HG03095 (cell line): ENCODE results near the gene IFITM10.
"Not testable (repeated sequence)": the region's sequence is repeated elsewhere in the genome, so short reads cannot be mapped to it uniquely, and the experiment has no call there.

Source experiments
- ATAC-seq: cut with Tn5 transposase; IDR thresholded peaks from one replicate; pipeline ENCODE4 v1.9.1; 2021; ENCODE audit warnings: moderate library complexity; ENCODE audit not compliant: unreplicated experiment

The IFITM10 gene

DNA sequence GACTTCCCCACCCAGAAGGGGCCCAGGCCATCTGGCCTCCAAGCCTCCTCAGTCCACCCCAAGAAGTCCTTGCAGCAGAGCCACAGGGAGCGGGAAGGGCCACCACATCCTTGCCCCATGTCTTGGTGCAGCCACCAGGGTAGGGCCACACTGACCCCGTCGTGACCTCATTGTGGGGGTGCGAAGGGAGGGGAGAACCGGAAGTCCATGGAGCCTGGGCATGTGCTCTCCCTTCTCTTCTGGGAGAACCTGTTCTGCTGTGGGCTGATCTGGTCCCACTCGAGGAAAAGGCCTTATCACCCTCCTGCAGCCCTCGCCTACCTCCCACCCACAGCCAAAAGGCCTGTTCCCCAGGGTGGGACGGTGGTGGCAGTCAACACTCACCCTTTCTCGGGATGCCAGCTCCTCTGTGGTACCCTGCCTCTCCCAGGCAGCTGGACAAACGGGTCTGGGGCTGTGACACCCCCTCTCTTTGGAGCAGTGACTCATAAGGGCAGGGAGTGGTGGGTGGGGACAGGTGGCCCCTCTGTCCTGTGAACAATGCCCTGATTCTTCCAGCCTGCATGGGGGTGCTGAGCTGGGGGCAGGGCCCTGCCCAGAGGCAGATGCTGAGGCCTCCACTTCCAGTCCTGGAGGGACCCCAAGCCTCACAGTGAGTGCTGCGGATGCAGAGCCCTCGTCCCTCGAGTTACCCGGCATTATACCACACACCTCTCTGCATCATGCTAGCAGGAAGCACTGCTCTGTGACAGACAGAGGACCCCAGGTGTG, 27.9 kb upstream of the IFITM10 start:
- no peak for ATAC-seq

DNA sequence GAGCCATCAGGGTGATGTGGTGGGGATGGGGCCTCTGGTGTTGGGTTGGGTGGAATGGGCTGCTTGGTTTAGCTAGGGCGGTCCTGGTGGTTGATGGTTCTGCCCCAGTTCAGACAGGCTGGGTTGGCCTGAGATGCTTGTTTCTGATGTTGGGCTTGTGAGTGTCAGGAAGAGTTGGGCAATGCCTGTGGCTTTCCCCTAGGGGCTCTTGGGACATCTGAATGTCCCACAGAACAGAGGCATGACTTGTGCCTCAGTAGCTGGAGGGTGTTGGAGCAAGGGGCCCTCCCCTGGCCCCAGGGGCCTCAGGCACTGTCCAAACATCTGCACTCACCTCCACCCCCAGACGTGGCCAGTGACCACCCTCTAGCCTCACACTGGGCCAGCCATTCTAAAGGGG, 27.3 kb upstream of the IFITM10 start:
- ATAC-seq, result no peak

DNA sequence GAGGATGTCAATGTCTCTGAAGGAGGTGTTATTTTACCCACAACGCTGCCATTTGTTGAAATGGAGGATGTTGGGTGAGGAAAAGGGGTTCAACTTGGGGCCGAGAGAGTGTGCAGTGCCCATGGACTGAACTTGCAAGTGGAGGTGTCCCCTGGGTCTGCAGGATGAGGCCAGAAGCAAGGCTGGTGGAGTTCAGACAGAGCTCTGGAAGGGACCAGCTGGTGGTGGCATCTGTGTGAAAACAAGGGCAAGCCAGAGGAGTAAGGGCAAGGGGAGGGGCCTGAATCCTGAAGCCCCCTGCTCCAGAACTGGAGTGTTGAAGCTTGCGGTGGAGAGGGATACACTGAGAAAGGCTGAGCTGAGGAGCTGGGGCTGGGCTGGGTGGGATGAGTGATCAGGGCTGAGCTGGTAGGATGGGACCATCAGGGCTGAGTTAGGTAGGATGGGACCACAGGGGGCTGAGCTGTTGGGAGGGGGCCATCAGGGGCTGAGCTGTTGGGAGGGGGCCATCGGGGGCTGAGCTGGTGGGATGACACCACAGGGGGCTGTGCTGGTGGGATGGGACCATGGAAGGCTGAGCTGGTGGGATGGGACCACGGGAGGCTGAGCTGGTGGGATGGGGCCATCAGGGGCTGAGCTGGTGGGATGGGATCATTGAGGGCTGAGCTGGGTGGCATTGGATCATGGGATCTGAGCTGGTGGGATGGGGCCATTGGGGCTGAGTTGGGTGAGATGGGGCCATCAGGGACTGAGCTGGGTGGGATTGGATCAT, 26.7 kb upstream of the IFITM10 start:
- no peak for ATAC-seq

DNA sequence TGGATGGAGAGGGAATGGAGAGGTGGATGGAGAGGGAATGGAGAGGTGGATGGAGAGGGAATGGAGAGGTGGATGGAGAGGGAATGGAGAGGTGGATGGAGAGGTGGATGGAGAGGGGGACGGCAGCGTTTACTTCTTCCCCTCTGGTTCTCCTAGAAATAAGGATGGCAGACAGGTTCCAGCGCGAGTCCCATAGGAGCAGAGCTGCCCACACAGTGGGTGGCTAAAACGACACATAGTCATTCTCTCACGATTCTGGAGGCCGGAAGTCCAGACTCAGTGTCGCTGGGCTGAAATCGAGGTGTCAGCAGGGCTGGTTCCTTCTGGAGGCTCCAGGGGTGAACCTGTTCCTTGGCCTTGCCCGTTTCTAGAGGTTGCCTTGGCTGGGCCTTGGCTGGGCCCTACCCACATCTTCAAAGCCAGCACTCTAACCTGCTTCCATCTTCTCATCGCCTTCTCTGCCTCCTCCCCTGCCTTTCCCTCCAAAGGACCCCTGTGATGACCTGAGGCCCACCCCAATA, 26.0 kb upstream of the IFITM10 start:
- no peak for ATAC-seq

DNA sequence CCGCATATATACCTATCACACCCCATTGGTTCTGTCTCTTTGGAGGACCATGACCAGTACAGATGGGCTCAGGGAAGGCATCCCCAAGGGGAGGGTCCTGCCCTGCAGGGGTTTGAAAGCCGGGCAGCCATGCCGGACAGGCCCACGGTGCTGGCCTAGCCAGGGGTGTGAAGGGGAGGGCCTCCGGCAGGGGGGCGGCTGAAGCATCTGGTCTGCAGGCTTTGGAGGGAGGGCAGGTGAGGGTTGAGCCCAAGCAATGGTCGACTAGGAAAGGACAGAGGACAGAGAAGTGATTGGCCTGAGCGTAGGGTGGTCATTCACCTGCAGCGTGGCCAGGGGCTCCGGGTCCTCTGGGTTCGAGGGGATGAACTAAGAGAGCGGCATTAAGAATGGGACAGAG, 24.5 kb upstream of the IFITM10 start:
- no peak for ATAC-seq

DNA sequence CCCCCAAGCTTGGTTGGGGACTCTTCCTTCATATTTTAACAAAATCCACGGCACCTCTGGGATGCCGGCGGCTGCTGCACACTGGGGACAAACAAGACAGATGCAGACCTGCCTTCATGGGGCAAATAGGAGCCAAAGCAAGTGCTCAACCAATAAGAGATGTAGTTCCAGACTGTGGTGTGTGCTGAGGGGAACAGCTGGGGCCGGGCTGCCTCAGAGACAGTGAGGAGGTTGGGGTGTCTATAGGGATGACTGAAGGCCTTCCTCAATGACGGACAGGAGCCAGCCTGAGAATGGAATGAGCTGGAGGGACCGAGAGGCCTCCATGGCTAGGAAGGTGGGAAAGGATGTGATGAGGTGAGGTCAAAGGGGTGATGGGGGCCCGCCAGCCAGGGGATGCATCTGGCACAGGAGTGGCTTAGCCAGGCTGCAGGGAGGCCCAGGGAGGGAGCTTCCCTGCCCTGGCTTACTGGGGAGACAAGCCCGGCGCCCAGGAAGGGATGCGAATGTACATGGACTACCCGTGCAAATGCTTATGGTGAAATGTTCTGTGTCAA, 23.7 kb upstream of the IFITM10 start:
- ATAC-seq, result no peak

DNA sequence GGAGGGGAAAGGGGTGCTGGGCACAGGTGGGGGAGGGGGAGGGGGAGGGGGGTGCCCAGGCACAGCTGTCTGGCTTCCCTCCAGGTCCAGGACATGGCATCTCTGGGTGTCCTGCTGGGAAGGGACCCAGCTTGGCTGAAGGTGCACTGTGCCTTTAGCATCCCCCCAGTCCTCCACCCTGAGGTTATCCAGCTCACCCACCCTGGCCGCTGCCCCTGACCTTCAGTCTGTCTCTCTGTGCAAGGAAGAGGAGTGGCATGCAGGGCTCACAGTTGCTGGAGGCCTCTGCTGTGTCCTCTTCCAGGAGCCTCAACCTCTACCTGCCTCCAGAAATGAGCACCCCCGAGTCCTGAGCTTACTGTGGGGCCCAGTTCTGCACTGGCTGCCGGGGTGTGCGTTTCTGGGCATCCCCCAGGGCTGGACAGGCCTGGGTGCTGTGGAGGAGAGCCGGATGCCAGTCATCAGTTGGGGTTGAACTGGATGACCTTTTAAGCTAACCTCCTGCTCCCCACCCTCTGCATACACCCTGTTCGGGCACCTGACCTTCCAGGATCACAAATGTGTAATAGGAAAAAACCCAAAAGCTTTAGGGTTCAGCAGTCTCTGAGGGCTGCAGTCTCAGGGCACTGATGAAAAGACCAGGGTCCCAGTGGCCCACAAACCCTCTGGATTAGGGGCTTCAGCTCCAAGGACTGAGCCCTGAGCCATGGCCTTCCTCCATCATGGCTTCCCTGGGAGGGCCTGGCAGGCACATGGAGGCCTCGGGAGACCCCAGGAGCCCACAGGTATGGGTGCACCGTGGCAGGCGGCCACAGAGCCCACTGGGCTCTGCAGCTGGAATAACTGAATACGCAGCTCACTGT, 23.0 kb upstream of the IFITM10 start:
- ATAC-seq, result no peak

DNA sequence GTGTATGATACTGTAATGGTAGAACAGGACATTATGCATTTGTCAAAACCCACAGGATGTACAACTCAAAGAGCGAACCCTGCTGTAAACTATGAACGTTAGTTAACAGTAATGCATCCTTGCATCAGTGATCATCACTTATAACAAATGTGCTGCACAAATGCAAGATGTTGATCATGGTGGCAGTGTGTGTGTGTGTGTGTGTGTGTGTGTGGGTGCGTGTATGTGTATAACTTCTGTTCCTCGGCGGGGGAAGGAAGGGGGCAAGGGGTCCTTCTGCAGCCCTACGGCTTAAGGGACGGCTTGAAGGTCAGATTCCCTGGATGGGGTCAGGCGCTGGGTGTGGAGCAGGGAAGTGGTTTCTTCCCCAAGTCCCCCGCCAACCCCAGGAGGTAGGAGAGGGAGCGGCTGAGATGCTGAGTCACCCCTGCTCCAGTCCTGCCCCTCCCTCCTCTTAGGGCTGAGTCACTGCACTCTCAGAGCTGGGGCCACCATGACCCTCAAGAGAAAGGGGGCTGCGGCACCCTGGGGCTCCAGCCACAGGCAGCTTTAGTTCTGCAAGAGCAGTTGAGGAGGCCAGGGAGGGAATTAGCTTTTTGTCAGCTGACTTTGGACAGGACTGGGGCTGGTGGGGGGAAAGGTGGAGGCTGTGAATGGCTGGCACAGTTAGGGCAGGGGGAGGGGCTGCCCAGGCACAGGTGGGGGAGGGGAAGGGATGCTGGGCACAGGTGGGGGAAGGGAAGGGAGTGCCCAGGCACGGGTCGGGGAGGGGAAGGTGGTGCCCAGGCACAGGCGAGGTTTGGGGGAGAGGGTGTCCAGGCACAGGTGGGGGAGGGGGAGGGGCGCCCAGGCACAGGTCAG, 22.1 kb upstream of the IFITM10 start:
- no peak for ATAC-seq

DNA sequence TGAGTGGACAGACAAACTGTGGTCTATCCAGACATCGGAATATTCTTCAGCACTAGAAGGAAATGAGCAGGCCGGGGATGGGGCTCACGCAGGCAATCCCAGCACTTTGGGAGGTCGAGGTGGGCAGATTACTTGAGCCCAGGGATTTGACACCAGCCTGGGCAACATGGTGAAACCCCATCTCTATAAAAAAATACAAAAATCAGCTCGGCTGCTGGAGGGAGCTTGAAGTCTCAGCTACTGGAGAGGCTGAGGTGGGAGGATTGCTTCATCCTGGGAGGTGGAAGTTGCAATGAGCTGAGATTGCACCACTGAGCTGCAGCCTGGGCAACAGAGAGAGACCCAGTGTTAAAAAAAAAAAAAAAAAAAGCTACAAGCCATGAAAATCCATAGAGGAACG, 21.3 kb upstream of the IFITM10 start:
- ATAC-seq, result no peak

DNA sequence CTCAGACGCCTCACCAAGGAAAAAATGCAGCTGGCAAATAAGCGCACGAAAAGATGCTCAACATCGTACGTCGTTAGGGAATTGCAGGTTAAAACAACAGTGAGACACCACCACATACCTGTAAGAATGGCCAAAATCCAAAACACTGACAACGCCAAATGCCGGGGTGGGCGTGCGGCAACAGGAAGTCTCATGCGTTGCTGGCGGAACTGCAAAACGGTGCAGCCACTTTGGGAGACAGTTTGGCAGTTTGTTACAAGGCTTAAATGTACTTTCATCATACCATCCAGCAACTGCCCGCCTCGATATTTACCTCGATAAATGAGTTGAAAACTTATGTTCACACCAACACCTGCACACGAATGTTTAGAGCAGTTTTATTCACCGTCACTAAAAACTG, 20.9 kb upstream of the IFITM10 start:
- ATAC-seq, result no peak

DNA sequence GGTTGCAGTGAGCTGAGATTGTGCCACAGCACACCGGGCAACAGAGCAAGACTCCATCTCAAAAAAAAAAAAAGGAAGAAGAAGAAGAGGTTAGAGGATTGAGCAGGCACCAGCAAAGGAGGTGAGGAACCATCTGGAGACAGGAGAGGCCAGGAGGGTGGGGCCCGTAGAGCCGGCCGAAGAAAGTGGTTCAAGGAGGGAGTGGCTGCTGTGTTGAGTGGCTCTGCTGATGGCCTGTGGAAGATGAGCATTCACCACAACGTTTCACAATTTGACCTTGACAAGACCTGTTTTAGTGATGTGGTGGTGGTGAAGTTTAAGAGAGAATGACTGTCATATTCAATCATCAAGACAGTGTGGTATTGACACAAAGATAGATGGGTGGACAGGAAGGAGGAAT, 20.1 kb upstream of the IFITM10 start:
- ATAC-seq, result no peak

DNA sequence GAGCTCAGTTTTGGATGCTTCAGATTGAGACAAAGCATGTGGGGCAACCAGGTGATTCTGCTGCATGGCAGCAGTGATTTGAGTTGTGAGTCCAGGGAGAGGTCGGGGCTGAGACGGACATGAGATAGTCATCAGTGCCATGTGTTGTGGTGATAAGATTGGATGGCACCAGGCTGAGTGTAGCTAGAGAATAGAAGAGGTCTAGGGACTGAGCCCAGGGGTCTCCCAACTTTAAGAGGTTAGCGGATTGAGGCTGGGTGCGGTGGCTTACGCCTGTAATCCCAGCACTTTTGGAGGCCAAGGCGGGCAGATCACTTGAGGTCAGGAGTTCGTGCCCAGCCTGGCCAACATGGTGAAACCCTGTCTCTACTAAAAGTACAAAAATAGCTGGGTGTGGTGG, 19.7 kb upstream of the IFITM10 start:
- ATAC-seq, result no peak

DNA sequence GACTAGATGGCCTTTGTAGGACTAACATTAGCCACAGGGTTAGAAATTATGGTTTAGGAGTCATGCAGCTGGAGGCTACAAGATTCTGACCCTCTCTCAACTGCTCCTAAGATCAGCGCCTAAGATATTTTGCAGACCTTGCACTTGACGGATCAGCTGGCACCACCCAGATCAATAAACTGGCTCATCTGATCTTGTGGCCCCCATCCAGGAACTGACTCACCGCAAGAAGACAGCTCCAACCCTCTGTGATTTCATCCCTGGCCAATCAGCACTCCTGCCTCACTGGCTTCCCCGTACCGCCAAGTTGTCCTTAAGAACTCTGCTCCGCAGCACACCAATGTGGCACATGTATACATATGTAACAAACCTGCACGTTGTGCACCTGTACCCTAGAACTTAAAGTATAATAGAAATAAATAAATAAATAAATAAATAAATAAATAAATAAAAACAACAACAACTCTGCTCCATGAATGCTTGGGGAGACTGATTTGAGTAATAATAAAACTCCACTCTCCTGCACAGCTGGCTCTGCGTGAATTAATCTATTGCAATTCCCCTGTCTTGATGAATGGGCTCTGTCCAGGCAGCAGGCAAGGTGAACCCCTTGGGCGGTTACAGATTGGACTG, 19.0 kb upstream of the IFITM10 start:
- not testable (repeated sequence) for ATAC-seq

DNA sequence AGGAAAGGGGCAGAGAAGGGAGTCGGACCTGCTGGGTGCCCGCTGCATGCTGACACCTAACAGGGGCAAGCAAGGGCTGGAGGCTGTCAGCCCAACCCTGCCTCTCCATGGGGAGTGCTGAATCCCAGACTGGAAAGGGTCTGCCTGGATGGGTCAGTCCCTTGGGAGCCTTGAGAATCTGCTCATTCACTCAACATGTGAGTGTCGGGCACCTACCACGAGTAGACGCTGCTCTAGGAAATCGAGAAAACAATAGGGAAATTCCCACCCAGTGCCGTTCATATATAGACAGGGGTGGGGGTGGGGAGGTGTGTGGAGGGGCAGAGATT, 17.7 kb upstream of the IFITM10 start:
- no peak for ATAC-seq

DNA sequence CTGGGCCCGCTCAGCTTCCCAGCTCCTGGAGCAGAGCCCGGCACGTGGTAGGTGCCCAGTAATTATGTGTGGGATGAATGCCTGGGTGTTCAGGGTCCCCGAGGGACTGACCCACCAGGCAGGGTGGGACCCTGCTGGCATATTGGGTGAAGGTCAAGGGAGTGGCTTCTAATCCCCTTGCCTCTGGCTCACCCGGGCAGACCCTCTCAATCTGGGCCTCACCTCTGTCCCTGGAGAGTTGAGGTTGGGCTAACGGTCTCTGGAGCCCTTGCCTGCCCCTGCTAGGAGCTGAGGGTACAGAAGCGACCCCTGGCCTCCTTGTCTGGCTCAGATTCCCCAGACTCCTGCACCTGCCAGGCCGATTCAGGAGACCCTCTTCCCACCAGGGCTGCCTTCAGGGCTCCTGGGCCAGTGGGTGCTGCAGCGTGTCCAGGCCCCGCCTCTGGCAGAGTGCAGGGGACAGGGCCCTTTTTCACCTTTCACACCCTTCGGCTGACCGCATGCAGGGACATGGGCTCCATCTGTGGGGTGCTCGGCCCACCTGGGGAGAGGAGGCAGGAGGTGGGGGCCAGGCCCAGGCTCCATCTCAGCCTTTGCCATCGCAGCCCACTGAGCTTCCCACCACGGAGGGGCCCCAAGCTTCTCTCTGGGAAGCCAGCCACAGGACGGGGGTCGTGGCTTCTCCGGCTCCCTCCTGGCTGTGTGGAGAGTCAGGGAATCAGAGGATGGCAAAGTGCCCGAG, 17.2 kb upstream of the IFITM10 start:
- ATAC-seq, result no peak

DNA sequence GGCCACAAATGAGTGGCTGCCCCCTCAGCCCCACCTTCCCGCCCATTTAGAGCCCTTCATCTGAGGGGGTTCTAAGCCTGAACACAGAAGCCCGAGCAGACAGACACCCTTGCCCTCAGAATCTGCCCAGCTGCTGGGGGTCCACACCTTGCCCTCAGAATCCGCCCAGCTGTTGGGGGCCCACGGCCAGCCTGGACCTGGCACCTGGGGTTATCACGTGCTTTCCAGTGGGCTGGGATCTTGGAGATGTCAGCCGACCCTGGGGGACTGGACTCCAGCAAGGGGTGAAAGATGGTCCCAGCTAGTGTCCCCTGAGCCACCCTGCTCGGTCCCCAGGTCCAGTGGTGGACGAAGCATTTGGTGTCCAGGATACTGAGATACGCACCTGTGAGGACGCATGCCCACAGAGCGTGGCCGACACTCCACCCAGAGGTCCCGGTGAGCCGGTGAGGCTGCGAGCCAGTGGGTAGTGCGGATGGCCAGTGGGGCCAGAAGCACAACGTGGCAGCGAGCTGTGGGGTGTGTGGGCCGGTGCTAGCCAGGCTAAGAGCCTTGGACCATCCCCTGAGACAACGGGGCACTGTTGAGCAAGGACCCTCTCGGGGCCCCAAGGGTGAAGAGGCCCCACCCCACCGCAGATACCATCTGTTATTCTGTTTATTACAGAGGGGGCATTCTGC, 16.5 kb upstream of the IFITM10 start:
- ATAC-seq, result no peak

DNA sequence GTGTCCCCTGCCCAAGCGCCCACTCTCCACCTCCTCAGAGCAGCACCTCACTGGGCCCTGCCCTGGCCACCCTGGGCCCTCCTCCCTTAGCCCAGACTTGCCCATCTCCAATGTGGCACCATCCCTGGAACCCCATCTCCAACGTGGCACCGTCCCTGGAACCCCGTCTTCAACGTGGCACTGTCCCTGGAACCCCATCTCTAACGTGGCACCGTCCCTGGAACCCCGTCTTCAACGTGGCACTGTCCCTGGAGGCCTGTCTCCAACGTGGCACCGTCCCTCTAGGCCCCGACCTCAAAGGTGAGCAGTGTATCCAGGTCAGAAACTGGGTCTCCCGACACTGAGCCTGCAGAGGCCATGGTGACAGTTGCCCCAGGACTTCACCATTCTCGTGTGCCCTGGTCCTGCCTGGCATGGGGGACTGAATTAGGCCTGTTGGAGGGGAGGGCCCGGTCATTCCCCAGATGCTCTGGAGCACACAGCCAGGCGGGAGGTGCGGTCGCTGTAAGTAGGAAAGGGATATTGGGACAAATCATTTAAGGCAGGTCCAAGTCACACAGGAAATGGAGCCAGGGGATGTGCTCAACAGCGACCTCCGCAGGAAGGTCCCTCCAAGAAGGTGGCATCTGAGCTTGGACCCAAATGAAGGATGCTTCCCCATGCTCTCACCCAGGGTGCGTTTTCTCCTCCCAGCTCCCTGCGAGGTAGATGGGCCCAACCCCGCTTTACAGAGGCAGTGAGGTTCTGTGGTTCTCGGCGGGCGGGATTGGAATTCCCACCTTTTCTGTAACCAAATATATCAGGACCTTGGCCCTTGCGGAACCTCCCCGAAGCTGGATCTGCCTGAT, 15.7 kb upstream of the IFITM10 start:
- ATAC-seq, result no peak
